ENCODE results near the gene PLEKHH1. TPM values are rescaled to one million over a fixed set of nuclear protein-coding genes. Genes with fewer than 3 reads are reported as not detected.

PLEKHH1 gene
- polyA plus RNA-seq, 1 donor, result 110 TPM

GRCh38 chr14:67572608-67573007 is 39.5 kb downstream of the PLEKHH1 start:
- peaks cover 32% of the 10 kb centered on the region for H3K4me1 ChIP-seq (ENCODE audit: control insufficient read depth, insufficient read depth, low read length)
- no peak for DNase-seq
- no peak overlapping the region for H3K4me3 ChIP-seq (ENCODE audit: low read length)
- H3K36me3 ChIP-seq (ENCODE audit: control insufficient read depth, insufficient read depth, low read length), result peaks cover 31% of the 10 kb centered on the region
- no CpG with 5 or more reads among the region's 5 CpGs for WGBS (ENCODE audit: insufficient coverage, low lambda C conversion rate)
- peak overlapping the region; percentile 40 for H3K27ac ChIP-seq (ENCODE audit: low read length)
- no peaks in the 10 kb centered on the region for H3K27me3 ChIP-seq (ENCODE audit: control insufficient read depth, insufficient read depth, low read length)
- no peaks in the 10 kb centered on the region for H3K9me3 ChIP-seq (ENCODE audit: control insufficient read depth, low read depth, low read length)

- WGBS (ENCODE audit: insufficient coverage, low lambda C conversion rate), result no CpG with 5 or more reads among the region's 15 CpGs
- DNase-seq, result peak in 1 of 2 donors; percentile 55
- peaks cover 32% of the 10 kb centered on the region for H3K4me1 ChIP-seq (ENCODE audit: control insufficient read depth, insufficient read depth, low read length)
- H3K36me3 ChIP-seq (ENCODE audit: control insufficient read depth, insufficient read depth, low read length), result peaks cover 39% of the 10 kb centered on the region
- H3K27me3 ChIP-seq (ENCODE audit: control insufficient read depth, insufficient read depth, low read length), result no peaks in the 10 kb centered on the region
- H3K9me3 ChIP-seq (ENCODE audit: control insufficient read depth, low read depth, low read length), result no peaks in the 10 kb centered on the region
- H3K4me3 ChIP-seq (ENCODE audit: low read length), result no peak overlapping the region
- H3K27ac ChIP-seq (ENCODE audit: low read length), result peak overlapping the region; percentile 40
Observed at GRCh38 chr14:67573228-67574010, 40.3 kb downstream of the PLEKHH1 start.

GRCh38 chr14:67574156-67574555 is 41.1 kb downstream of the PLEKHH1 start:
- H3K36me3 ChIP-seq (ENCODE audit: control insufficient read depth, insufficient read depth, low read length), result peaks cover 42% of the 10 kb centered on the region

GRCh38 chr14:67574806-67575205 is 41.7 kb downstream of the PLEKHH1 start:
- H3K4me3 ChIP-seq (ENCODE audit: low read length), result no peak overlapping the region
- H3K4me1 ChIP-seq (ENCODE audit: control insufficient read depth, insufficient read depth, low read length), result peaks cover 32% of the 10 kb centered on the region
- no peaks in the 10 kb centered on the region for H3K27me3 ChIP-seq (ENCODE audit: control insufficient read depth, insufficient read depth, low read length)
- no peaks in the 10 kb centered on the region for H3K9me3 ChIP-seq (ENCODE audit: control insufficient read depth, low read depth, low read length)
- DNase-seq, result no peak
- H3K36me3 ChIP-seq (ENCODE audit: control insufficient read depth, insufficient read depth, low read length), result peaks cover 45% of the 10 kb centered on the region
- WGBS (ENCODE audit: insufficient coverage, low lambda C conversion rate), result no CpG with 5 or more reads among the region's 7 CpGs
- H3K27ac ChIP-seq (ENCODE audit: low read length), result no peak overlapping the region

More at GRCh38 chr14:67574156-67574555, 41.1 kb downstream of the PLEKHH1 start:
- H3K27me3 ChIP-seq (ENCODE audit: control insufficient read depth, insufficient read depth, low read length), result no peaks in the 10 kb centered on the region
- WGBS (ENCODE audit: insufficient coverage, low lambda C conversion rate), result no CpG with 5 or more reads among the region's 14 CpGs
- no peak for DNase-seq
- H3K4me1 ChIP-seq (ENCODE audit: control insufficient read depth, insufficient read depth, low read length), result peaks cover 32% of the 10 kb centered on the region
- no peaks in the 10 kb centered on the region for H3K9me3 ChIP-seq (ENCODE audit: control insufficient read depth, low read depth, low read length)
- no peak overlapping the region for H3K27ac ChIP-seq (ENCODE audit: low read length)
- H3K4me3 ChIP-seq (ENCODE audit: low read length), result no peak overlapping the region

GRCh38 chr14:67575684-67576083 is 42.6 kb downstream of the PLEKHH1 start:
- no peak for DNase-seq
- H3K36me3 ChIP-seq (ENCODE audit: control insufficient read depth, insufficient read depth, low read length), result peaks cover 44% of the 10 kb centered on the region
- no peaks in the 10 kb centered on the region for H3K27me3 ChIP-seq (ENCODE audit: control insufficient read depth, insufficient read depth, low read length)
- H3K9me3 ChIP-seq (ENCODE audit: control insufficient read depth, low read depth, low read length), result no peaks in the 10 kb centered on the region
- no CpG with 5 or more reads among the region's 9 CpGs for WGBS (ENCODE audit: insufficient coverage, low lambda C conversion rate)
- no peak overlapping the region for H3K27ac ChIP-seq (ENCODE audit: low read length)
- H3K4me1 ChIP-seq (ENCODE audit: control insufficient read depth, insufficient read depth, low read length), result peaks cover 40% of the 10 kb centered on the region
- no peak overlapping the region for H3K4me3 ChIP-seq (ENCODE audit: low read length)

- Histone ChIP-seq H3K4me3 (ENCODE audit: low read length) (no peak overlapping the region), H3K27me3 (ENCODE audit: control insufficient read depth, insufficient read depth, low read length) (no peaks in the 10 kb centered on the region), H3K9me3 (ENCODE audit: control insufficient read depth, low read depth, low read length) (no peaks in the 10 kb centered on the region), H3K4me1 (ENCODE audit: control insufficient read depth, insufficient read depth, low read length) (peaks cover 47% of the 10 kb centered on the region), H3K36me3 (ENCODE audit: control insufficient read depth, insufficient read depth, low read length) (peaks cover 46% of the 10 kb centered on the region), H3K27ac (ENCODE audit: low read length) (no peak overlapping the region)
- no peak for DNase-seq
- no CpG with 5 or more reads among the region's 7 CpGs for WGBS (ENCODE audit: insufficient coverage, low lambda C conversion rate)
Observed at GRCh38 chr14:67576216-67576955, 43.3 kb downstream of the PLEKHH1 start.

- H3K36me3 ChIP-seq (ENCODE audit: control insufficient read depth, insufficient read depth, low read length), result peaks cover 51% of the 10 kb centered on the region
Observed at GRCh38 chr14:67577181-67577808, 44.2 kb downstream of the PLEKHH1 start.

GRCh38 chr14:67577909-67578749 is 45.0 kb downstream of the PLEKHH1 start:
- no peaks in the 10 kb centered on the region for H3K27me3 ChIP-seq (ENCODE audit: control insufficient read depth, insufficient read depth, low read length)
- no CpG with 5 or more reads among the region's 16 CpGs for WGBS (ENCODE audit: insufficient coverage, low lambda C conversion rate)

More at GRCh38 chr14:67577181-67577808, 44.2 kb downstream of the PLEKHH1 start:
- Histone ChIP-seq H3K4me1 (ENCODE audit: control insufficient read depth, insufficient read depth, low read length) (peaks cover 50% of the 10 kb centered on the region), H3K4me3 (ENCODE audit: low read length) (no peak overlapping the region), H3K27ac (ENCODE audit: low read length) (no peak overlapping the region), H3K9me3 (ENCODE audit: control insufficient read depth, low read depth, low read length) (no peaks in the 10 kb centered on the region), H3K27me3 (ENCODE audit: control insufficient read depth, insufficient read depth, low read length) (no peaks in the 10 kb centered on the region)
- WGBS (ENCODE audit: insufficient coverage, low lambda C conversion rate), result no CpG with 5 or more reads among the region's 13 CpGs
- DNase-seq, result no peak

GRCh38 chr14:67579040-67579439 is 46.0 kb downstream of the PLEKHH1 start:
- no CpG with 5 or more reads among the region's 15 CpGs for WGBS (ENCODE audit: insufficient coverage, low lambda C conversion rate)
- no peak overlapping the region for H3K4me3 ChIP-seq (ENCODE audit: low read length)

More at GRCh38 chr14:67577909-67578749, 45.0 kb downstream of the PLEKHH1 start:
- no peaks in the 10 kb centered on the region for H3K9me3 ChIP-seq (ENCODE audit: control insufficient read depth, low read depth, low read length)
- peaks cover 53% of the 10 kb centered on the region for H3K36me3 ChIP-seq (ENCODE audit: control insufficient read depth, insufficient read depth, low read length)
- H3K4me1 ChIP-seq (ENCODE audit: control insufficient read depth, insufficient read depth, low read length), result peaks cover 42% of the 10 kb centered on the region
- no peak overlapping the region for H3K4me3 ChIP-seq (ENCODE audit: low read length)
- DNase-seq, result no peak
- no peak overlapping the region for H3K27ac ChIP-seq (ENCODE audit: low read length)

More at GRCh38 chr14:67579040-67579439, 46.0 kb downstream of the PLEKHH1 start:
- peaks cover 38% of the 10 kb centered on the region for H3K4me1 ChIP-seq (ENCODE audit: control insufficient read depth, insufficient read depth, low read length)
- H3K27me3 ChIP-seq (ENCODE audit: control insufficient read depth, insufficient read depth, low read length), result no peaks in the 10 kb centered on the region
- peaks cover 58% of the 10 kb centered on the region for H3K36me3 ChIP-seq (ENCODE audit: control insufficient read depth, insufficient read depth, low read length)
- no peak overlapping the region for H3K27ac ChIP-seq (ENCODE audit: low read length)
- no peak for DNase-seq
- H3K9me3 ChIP-seq (ENCODE audit: control insufficient read depth, low read depth, low read length), result no peaks in the 10 kb centered on the region
